ENCODE measurements around the gene ORMDL3.

The ORMDL3 gene

GRCh38 chr17:39927101-39927928 lies at the start of gene ORMDL3, which contains the start of gene LRRC3C:
ORMDL3 (minus strand) TSS chr17:39927601; CDS start chr17:39924203, 3,398 bp downstream.
LRRC3C (plus strand) TSS chr17:39927732; CDS start chr17:39941524, 13,792 bp downstream.
- DNase-seq: peak; percentile 90

- no peak for DNase-seq
Observed at GRCh38 chr17:39975801-39976200, 48.4 kb upstream of the ORMDL3 start.

- no peak for DNase-seq
Observed at GRCh38 chr17:39974433-39974832, 47.0 kb upstream of the ORMDL3 start.

- no peak for DNase-seq
Observed at GRCh38 chr17:39973496-39973895, 46.1 kb upstream of the ORMDL3 start.

- DNase-seq: no peak
Observed at GRCh38 chr17:39972271-39972670, 44.9 kb upstream of the ORMDL3 start.

- no peak for DNase-seq
Observed at GRCh38 chr17:39971076-39971603, 43.7 kb upstream of the ORMDL3 start.

GRCh38 chr17:39970157-39970692 lies 42.8 kb upstream of the ORMDL3 start:
- no peak for DNase-seq

GRCh38 chr17:39969375-39969774 lies 42.0 kb upstream of the ORMDL3 start:
- no peak for DNase-seq

- DNase-seq: no peak
Observed at GRCh38 chr17:39968761-39969160, 41.4 kb upstream of the ORMDL3 start.

GRCh38 chr17:39966771-39967170 lies 39.4 kb upstream of the ORMDL3 start:
- no peak for DNase-seq

- no peak for DNase-seq
Observed at GRCh38 chr17:39965017-39965699, 37.8 kb upstream of the ORMDL3 start.

- DNase-seq: peak; percentile 8
Observed at GRCh38 chr17:39963829-39964228, 36.4 kb upstream of the ORMDL3 start.

- peak; percentile 23 for DNase-seq
Observed at GRCh38 chr17:39962642-39963220, 35.3 kb upstream of the ORMDL3 start, which contains the start of gene GSDMA. GSDMA (plus strand) TSS chr17:39963004; CDS start chr17:39965688, 2,684 bp downstream.

- DNase-seq: no peak
Observed at GRCh38 chr17:39960524-39961041, 33.2 kb upstream of the ORMDL3 start.

GRCh38 chr17:39955726-39956225 lies 28.4 kb upstream of the ORMDL3 start:
- DNase-seq: no peak

GRCh38 chr17:39954876-39955275 lies 27.5 kb upstream of the ORMDL3 start:
- no peak for DNase-seq

GRCh38 chr17:39953471-39953888 lies 26.1 kb upstream of the ORMDL3 start:
- DNase-seq: no peak

- peak; percentile 87 for DNase-seq
Observed at GRCh38 chr17:39952680-39953470, 25.5 kb upstream of the ORMDL3 start.

- DNase-seq: no peak
Observed at GRCh38 chr17:39951924-39952679, 24.7 kb upstream of the ORMDL3 start.

- no peak for DNase-seq
Observed at GRCh38 chr17:39950871-39951348, 23.5 kb upstream of the ORMDL3 start.

GRCh38 chr17:39949028-39949427 lies 21.6 kb upstream of the ORMDL3 start:
- no peak for DNase-seq

Data from stimulated activated CD4-positive, alpha-beta T cell treated with anti-CD3 and anti-CD28 coated beads, Interleukin-4, amount 100 ng/mL, for 1 hour (primary cell).